GM18951 (cell line): ENCODE measurements around the gene ACTR1B.

ENCODE experiments used
- POLR2A ChIP-seq: IDR thresholded peaks from 4 replicates; pipeline ENCODE4 v1.6.1; 2011; ENCODE audit warnings: mild to moderate bottlenecking; ENCODE audit not compliant: insufficient read length, insufficient read depth; ENCODE audit errors: extremely low read depth
- in situ Hi-C: fragments of 300-500 bp; cut with MboI; formaldehyde crosslinking; loops from one replicate; pipeline ENCODE4 v1.12.0; 2022; ENCODE audit warnings: low sequenced_read_pairs, mixed read lengths, inconsistent platforms; ENCODE audit not compliant: unreplicated experiment

Gene ACTR1B

GRCh38 chr2:97659256-97660043 is 4.4 kb downstream of the ACTR1B start:
- in situ Hi-C loops: no loop called here
- TF ChIP-seq POLR2A: no peak

- in situ Hi-C loops: no loop called here
- no peak for TF ChIP-seq POLR2A
These were observed 5.1 kb downstream of the ACTR1B start for GRCh38 chr2:97658691-97659157.

GRCh38 chr2:97657986-97658690 is 5.7 kb downstream of the ACTR1B start:
- no peak for TF ChIP-seq POLR2A
- in situ Hi-C loops: no loop called here

- in situ Hi-C loops: no loop called here
- no peak for TF ChIP-seq POLR2A
These were observed 6.8 kb downstream of the ACTR1B start for GRCh38 chr2:97656905-97657587.

- TF ChIP-seq POLR2A: no peak
- in situ Hi-C loops: no loop called here
These were observed 7.6 kb downstream of the ACTR1B start for GRCh38 chr2:97656129-97656755.

GRCh38 chr2:97654791-97655190 is 9.1 kb downstream of the ACTR1B start:
- no peak for TF ChIP-seq POLR2A
- in situ Hi-C loops: no loop called here

- in situ Hi-C loops: no loop called here
- TF ChIP-seq POLR2A: no peak
These were observed 9.5 kb downstream of the ACTR1B start for GRCh38 chr2:97654309-97654708.

GRCh38 chr2:97653874-97654273 is 10.0 kb downstream of the ACTR1B start:
- TF ChIP-seq POLR2A: no peak
- in situ Hi-C loops: no loop called here

- no peak for TF ChIP-seq POLR2A
- in situ Hi-C loops: no loop called here
These were observed 10.4 kb downstream of the ACTR1B start for GRCh38 chr2:97653473-97653872.

- in situ Hi-C loops: no loop called here
These were observed 12.7 kb downstream of the ACTR1B start for GRCh38 chr2:97651114-97651513.

GRCh38 chr2:97646977-97647376 is 16.9 kb downstream of the ACTR1B start:
- in situ Hi-C loops: no loop called here
- no peak for TF ChIP-seq POLR2A

More at GRCh38 chr2:97651114-97651513, 12.7 kb downstream of the ACTR1B start:
- TF ChIP-seq POLR2A: no peak

GRCh38 chr2:97645695-97646629 is 17.9 kb downstream of the ACTR1B start, which contains the start of gene COX5B:
TSS of gene COX5B (plus strand) at chr2:97646062. CDS start at chr2:97646087, 25 bp downstream.
- TF ChIP-seq POLR2A: peak; percentile 97
- in situ Hi-C loops: no loop called here

- in situ Hi-C loops: no loop called here
- TF ChIP-seq POLR2A: no peak
These were observed 18.6 kb downstream of the ACTR1B start for GRCh38 chr2:97645112-97645694.
